Measurements from ENCODE around the gene ZSWIM6. TPM values are rescaled to one million over a fixed set of nuclear protein-coding genes. Genes with fewer than 3 reads are reported as not detected.

The ZSWIM6 gene
- polyA plus RNA-seq, 2 of the 4 experiments (the other 2 are of a cell fraction), result 8.9 to 18.0 TPM

GRCh38 chr5:61419106-61419505, 87.0 kb downstream of the ZSWIM6 start:
- H3K4me2 ChIP-seq, result no peak overlapping the region
- no peaks in the 10 kb centered on the region; the same call in 2 of the 3 replicates for H3K9me3 ChIP-seq
- FAIRE-seq (no peak), ATAC-seq (no peak), DNase-seq (ENCODE audit: low read depth in 1 of 2, low spot score in 1 of 2) (no peak)
- TF ChIP-seq NFE2L2 (conservative IDR thresholded peaks at IDR 0.05; ENCODE audit: low read length) (no peak), MAZ (IDR thresholded peaks at IDR 0.05; ENCODE audit: borderline replicate concordance, low read depth, low read length) (no peak), HMGXB4 (CRISPR knock-in tag; IDR thresholded peaks at IDR 0.05; ENCODE audit: borderline replicate concordance) (no peak), EP300 (IDR thresholded peaks at IDR 0.05) (no peak), RAD21 (conservative IDR thresholded peaks at IDR 0.05 in 1 of 2, IDR thresholded peaks at IDR 0.05 in 1 of 2) (no peak), RARB (CRISPR knock-in tag; IDR thresholded peaks at IDR 0.05) (no peak), ZFP36 (IDR thresholded peaks at IDR 0.05; ENCODE audit: borderline replicate concordance, partially characterized antibody) (no peak), KDM1A (IDR thresholded peaks at IDR 0.05; ENCODE audit: low read depth) (no peak), CBX2 (IDR thresholded peaks at IDR 0.05; ENCODE audit: borderline replicate concordance, low read depth) (no peak), REST (IDR thresholded peaks at IDR 0.05) (no peak), ZC3H11A (IDR thresholded peaks at IDR 0.05) (no peak), SREBF2 (IDR thresholded peaks at IDR 0.05) (no peak), JUN (IDR thresholded peaks at IDR 0.05) (no peak)
- H3K27ac ChIP-seq, result no peak overlapping the region
- peaks cover 60% of the 10 kb centered on the region for H3K4me1 ChIP-seq
- 96% methylated on average over 2 of the region's 2 CpGs for WGBS (ENCODE audit: missing lambda C conversion rate)
- ChIA-PET POLR2A (no interaction called here), CTCF (no interaction called here)
- H3K4me3 ChIP-seq, result no peak overlapping the region

- H3K9me3 ChIP-seq, result no peaks in the 10 kb centered on the region; the same call in 2 of the 3 replicates
- ATAC-seq, result no peak
- no peak for FAIRE-seq
- peaks cover 57% of the 10 kb centered on the region for H3K4me1 ChIP-seq
- no peak for DNase-seq (ENCODE audit: low read depth in 1 of 2, low spot score in 1 of 2)
- no peak for TF ChIP-seq HEYL (CRISPR knock-in tag; IDR thresholded peaks at IDR 0.05)
- TF ChIP-seq CHD2 (IDR thresholded peaks at IDR 0.05; ENCODE audit: low read length, partially characterized antibody), result no peak
- no peak for TF ChIP-seq RCOR1 (IDR thresholded peaks at IDR 0.05; ENCODE audit: low read depth, low read length)
- TF ChIP-seq EHMT2 (IDR thresholded peaks at IDR 0.05; ENCODE audit: low read depth), result no peak
- no peak for TF ChIP-seq ZSCAN20 (CRISPR knock-in tag; IDR thresholded peaks at IDR 0.05)
- no peak for TF ChIP-seq BCL3 (IDR thresholded peaks at IDR 0.05)
- no peak for TF ChIP-seq BHLHE40 (IDR thresholded peaks at IDR 0.05; ENCODE audit: low read depth, low read length)
- no peak for TF ChIP-seq HOXA7 (CRISPR knock-in tag; IDR thresholded peaks at IDR 0.05)
- TF ChIP-seq CTCF (IDR thresholded peaks at IDR 0.05), result no peak
- TF ChIP-seq E2F6 (IDR thresholded peaks at IDR 0.05; ENCODE audit: borderline replicate concordance, low read depth), result no peak
- no peak for TF ChIP-seq GATA3 (IDR thresholded peaks at IDR 0.05; ENCODE audit: borderline replicate concordance)
- TF ChIP-seq PHF8 (IDR thresholded peaks at IDR 0.05; ENCODE audit: borderline replicate concordance, low read depth), result no peak
- TF ChIP-seq HOXB5 (CRISPR knock-in tag; IDR thresholded peaks at IDR 0.05), result no peak
- TF ChIP-seq POLR2AphosphoS2 (conservative IDR thresholded peaks at IDR 0.05; ENCODE audit: low read length), result no peak
- no peak overlapping the region for H3K4me2 ChIP-seq
- no peak overlapping the region for H3K4me3 ChIP-seq
- no peak overlapping the region for H3K27ac ChIP-seq
- ChIA-PET CTCF (no interaction called here), POLR2A (no interaction called here)
- WGBS (ENCODE audit: missing lambda C conversion rate), result 72% methylated on average over 1 of the region's 1 CpG
Observed at GRCh38 chr5:61420016-61420415, 88.0 kb downstream of the ZSWIM6 start.
